Mesothelial cell of epicardium (in vitro differentiated cells): ENCODE results near the gene SPRING1. TPM values are rescaled to one million over a fixed set of nuclear protein-coding genes. Genes with fewer than 3 reads are reported as not detected.
A peak's percentile ranks its signal among the peaks of the same experiment; 100 is the strongest.
"Not testable (repeated sequence)": the region's sequence is repeated elsewhere in the genome, so short reads cannot be mapped to it uniquely, and the experiment has no call there.

Experiments used
- DNase-seq, 2 experiments: peaks; one replicate each; pipeline ENCODE4 v3.0.0; 2021; ENCODE audit warnings: low spot score in 2 of 2; ENCODE audit not compliant: unreplicated experiment in 2 of 2
- H3K27ac Mint-ChIP-seq: 2 replicates; pipeline ENCODE4 v1.8.0; 2021; ENCODE audit warnings: mixed read lengths
- H3K27me3 Mint-ChIP-seq: 2 replicates; pipeline ENCODE4 v1.8.0; 2021; ENCODE audit warnings: low read depth, mixed read lengths
- H3K36me3 Mint-ChIP-seq: 2 replicates; pipeline ENCODE4 v1.8.0; 2021; ENCODE audit warnings: mixed read lengths
- H3K4me1 Mint-ChIP-seq: 2 replicates; pipeline ENCODE4 v1.8.0; 2021; ENCODE audit warnings: mixed read lengths
- H3K4me3 Mint-ChIP-seq: 2 replicates; pipeline ENCODE4 v1.8.0; 2021; ENCODE audit warnings: mild to moderate bottlenecking, moderate library complexity, mixed read lengths
- H3K9me3 Mint-ChIP-seq: 2 replicates; pipeline ENCODE4 v1.8.0; 2021; ENCODE audit warnings: mixed read lengths
- CTCF ChIP-seq: fragments of 200-600 bp; sonication (generic); IDR thresholded peaks from one replicate; pipeline ENCODE4 v1.5.0; 2021; ENCODE audit warnings: antibody characterized with exemption; ENCODE audit not compliant: unreplicated experiment
- total RNA-seq: library from RNA; stranded (reverse); gene quantifications from 3 replicates; pipeline ENCODE4 v1.2.1, GENCODE V29; 2021

Gene SPRING1
- total RNA-seq, 1 donor from 2014 or later = 34.3 TPM

DNA sequence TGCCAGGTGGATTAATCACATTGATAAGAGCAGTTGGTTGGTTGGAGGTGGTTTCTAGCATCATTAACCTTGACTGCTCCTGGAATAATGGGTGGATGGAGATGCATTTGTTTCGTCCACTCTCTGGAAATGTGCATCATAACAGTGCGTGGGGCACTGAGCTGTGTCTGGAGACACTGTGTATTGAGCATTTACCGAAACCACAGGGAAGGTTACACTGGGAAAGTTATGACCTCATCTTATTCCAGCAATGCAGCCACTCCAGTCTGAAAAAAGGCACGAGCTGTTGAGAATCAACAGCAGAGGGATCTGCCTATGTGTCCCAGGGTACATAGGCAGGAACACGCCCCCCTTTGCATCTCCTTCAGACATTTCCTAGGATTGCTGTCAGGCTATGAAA, 27.4 kb upstream of the SPRING1 start:
- Mint-ChIP-seq H3K27ac (no peak overlapping the region), H3K9me3 (no peaks in the 10 kb centered on the region), H3K27me3 (no peaks in the 10 kb centered on the region), H3K4me3 (no peak overlapping the region), H3K36me3 (peaks cover 11% of the 10 kb centered on the region), H3K4me1 (no peaks in the 10 kb centered on the region)
- DNase-seq = no peak
- no peak for TF ChIP-seq CTCF

DNA sequence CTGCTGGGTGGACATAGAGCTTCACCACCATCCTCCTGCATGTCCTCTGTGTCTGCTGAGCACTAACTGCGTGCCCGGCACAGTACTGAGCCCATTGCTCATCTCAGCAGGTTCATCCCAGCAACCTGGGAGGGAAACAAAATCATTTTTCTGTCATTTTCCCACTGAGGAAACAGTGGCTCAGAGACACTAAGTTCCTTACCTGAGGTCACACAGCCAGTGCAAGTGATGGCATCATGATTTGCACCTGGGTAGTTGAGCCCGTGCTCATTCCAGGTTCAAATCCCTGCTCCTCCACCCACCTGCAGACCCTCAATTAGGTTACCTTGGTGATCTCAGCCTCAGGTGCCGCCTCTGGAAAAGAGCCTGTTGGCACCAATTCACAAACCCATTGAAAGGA, 23.6 kb upstream of the SPRING1 start:
- no peaks in the 10 kb centered on the region for H3K9me3 Mint-ChIP-seq
- TF ChIP-seq CTCF = no peak

GRCh38 chr12:116760622-116761020, 22.8 kb upstream of the SPRING1 start:
- Mint-ChIP-seq H3K27me3 (no peaks in the 10 kb centered on the region), H3K4me1 (no peaks in the 10 kb centered on the region), H3K9me3 (no peaks in the 10 kb centered on the region), H3K27ac (peak overlapping the region; percentile 55), H3K4me3 (peak overlapping the region; percentile 70), H3K36me3 (peaks cover 19% of the 10 kb centered on the region)
- no peak for TF ChIP-seq CTCF
- DNase-seq = no peak

More for the DNA sequence above, 23.6 kb upstream of the SPRING1 start:
- Mint-ChIP-seq H3K4me3 (no peak overlapping the region), H3K27me3 (no peaks in the 10 kb centered on the region), H3K4me1 (no peaks in the 10 kb centered on the region), H3K36me3 (peaks cover 15% of the 10 kb centered on the region), H3K27ac (no peak overlapping the region)
- DNase-seq = no peak

- H3K4me1 Mint-ChIP-seq = no peaks in the 10 kb centered on the region
- peak overlapping the region; percentile 70 for H3K4me3 Mint-ChIP-seq
- no peak for DNase-seq
- H3K27me3 Mint-ChIP-seq = no peaks in the 10 kb centered on the region
- peaks cover 20% of the 10 kb centered on the region for H3K36me3 Mint-ChIP-seq
- TF ChIP-seq CTCF = no peak
- H3K27ac Mint-ChIP-seq = peak overlapping the region; percentile 55
- no peaks in the 10 kb centered on the region for H3K9me3 Mint-ChIP-seq
These were observed 22.1 kb upstream of the SPRING1 start for GRCh38 chr12:116759783-116760621.

- H3K4me1 Mint-ChIP-seq, H3K27me3 Mint-ChIP-seq, H3K9me3 Mint-ChIP-seq, H3K4me3 Mint-ChIP-seq, DNase-seq, H3K27ac Mint-ChIP-seq: not testable (repeated sequence)
- peaks cover 31% of the 10 kb centered on the region for H3K36me3 Mint-ChIP-seq
These were observed 16.9 kb upstream of the SPRING1 start for GRCh38 chr12:116754783-116755182.

DNA sequence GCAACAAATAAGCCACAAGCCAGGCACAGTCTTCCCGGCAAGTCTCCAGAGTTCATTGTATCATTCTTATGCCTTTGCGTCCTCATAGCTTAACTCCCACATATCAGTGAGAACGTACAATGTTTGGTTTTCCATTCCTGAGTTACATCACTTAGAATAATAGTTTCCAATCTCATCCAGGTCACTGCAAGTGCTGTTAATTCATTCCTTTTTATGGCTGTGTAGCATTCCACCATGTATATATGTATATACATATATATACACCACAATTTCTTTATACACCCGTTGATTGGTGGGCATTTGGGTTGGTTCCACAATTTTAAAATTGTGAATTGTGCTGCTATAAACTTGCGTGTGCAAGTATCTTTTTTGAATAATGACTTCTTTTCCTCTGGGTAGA, 16.2 kb upstream of the SPRING1 start:
- H3K36me3 Mint-ChIP-seq = peaks cover 30% of the 10 kb centered on the region
- H3K27ac Mint-ChIP-seq, H3K4me1 Mint-ChIP-seq, H3K9me3 Mint-ChIP-seq, H3K27me3 Mint-ChIP-seq, H3K4me3 Mint-ChIP-seq, DNase-seq: not testable (repeated sequence)
